Type B pancreatic cell (in vitro differentiated cells): ENCODE data around the gene ANKRD13A. TPM values are rescaled to one million over a fixed set of nuclear protein-coding genes. Genes with fewer than 3 reads are reported as not detected.

Source experiments
- DNase-seq: peaks from one replicate; pipeline ENCODE4 v3.0.0; 2021; ENCODE audit warnings: mixed read lengths; ENCODE audit not compliant: unreplicated experiment; ENCODE audit errors: extremely low spot score
- H3K27ac Mint-ChIP-seq: 2 replicates; pipeline ENCODE4 v1.8.0; 2021; ENCODE audit warnings: mild to moderate bottlenecking, mixed read lengths
- H3K27me3 Mint-ChIP-seq: 2 replicates; pipeline ENCODE4 v1.8.0; 2021; ENCODE audit warnings: mixed read lengths
- H3K36me3 Mint-ChIP-seq: 2 replicates; pipeline ENCODE4 v1.8.0; 2021; ENCODE audit warnings: mixed read lengths
- H3K4me1 Mint-ChIP-seq: one replicate; pipeline ENCODE4 v1.8.0; 2021; ENCODE audit warnings: mixed read lengths; ENCODE audit not compliant: unreplicated experiment
- H3K4me3 Mint-ChIP-seq: 2 replicates; pipeline ENCODE4 v1.8.0; 2021; ENCODE audit warnings: mild to moderate bottlenecking, mixed read lengths
- H3K9me3 Mint-ChIP-seq: 2 replicates; pipeline ENCODE4 v1.8.0; 2021; ENCODE audit warnings: mixed read lengths
- total RNA-seq: library from RNA; stranded (reverse); gene quantifications from 2 replicates; pipeline ENCODE4 v1.2.1, GENCODE V29; 2021; ENCODE audit warnings: low replicate concordance
- TF ChIP-seq, protein P1 (sequence below): fragments of 200-600 bp; sonication (generic); conservative IDR thresholded peaks from 2 replicates; pipeline ENCODE4 v1.5.0; 2021; ENCODE audit warnings: antibody characterized with exemption, mild to moderate bottlenecking

Gene ANKRD13A
- total RNA-seq, 1 donor from 2014 or later, result 34.6 TPM

DNA sequence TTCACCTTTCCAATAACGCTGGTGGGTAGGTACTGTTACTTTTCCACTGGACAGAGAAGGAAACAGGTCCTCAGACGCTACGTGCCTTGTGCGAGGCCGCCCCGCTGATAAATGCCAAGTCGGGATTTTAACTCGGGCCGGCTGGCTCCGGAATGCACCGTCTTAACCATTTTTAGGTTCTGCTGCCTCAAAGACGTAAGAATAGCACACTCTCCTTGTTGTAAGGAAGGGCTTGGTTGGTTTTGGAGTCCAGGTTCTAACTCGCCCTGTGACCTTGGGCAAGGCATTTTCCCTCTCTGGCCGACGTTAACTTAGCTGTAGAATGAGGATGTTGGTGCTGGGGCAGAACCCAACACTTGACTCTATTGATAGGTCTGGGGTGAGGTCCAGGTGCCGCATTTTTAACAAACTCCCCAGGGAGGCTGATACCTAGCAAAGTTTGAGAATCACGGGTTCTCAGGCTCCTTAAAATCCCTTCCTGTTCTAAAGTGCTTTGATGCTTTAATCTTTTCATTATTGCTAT lies 814 bp downstream of the ANKRD13A start:
- H3K9me3 Mint-ChIP-seq, result no peaks in the 10 kb centered on the region
- no peaks in the 10 kb centered on the region for H3K36me3 Mint-ChIP-seq
- H3K27me3 Mint-ChIP-seq, result no peaks in the 10 kb centered on the region
- TF ChIP-seq, protein P1, sequence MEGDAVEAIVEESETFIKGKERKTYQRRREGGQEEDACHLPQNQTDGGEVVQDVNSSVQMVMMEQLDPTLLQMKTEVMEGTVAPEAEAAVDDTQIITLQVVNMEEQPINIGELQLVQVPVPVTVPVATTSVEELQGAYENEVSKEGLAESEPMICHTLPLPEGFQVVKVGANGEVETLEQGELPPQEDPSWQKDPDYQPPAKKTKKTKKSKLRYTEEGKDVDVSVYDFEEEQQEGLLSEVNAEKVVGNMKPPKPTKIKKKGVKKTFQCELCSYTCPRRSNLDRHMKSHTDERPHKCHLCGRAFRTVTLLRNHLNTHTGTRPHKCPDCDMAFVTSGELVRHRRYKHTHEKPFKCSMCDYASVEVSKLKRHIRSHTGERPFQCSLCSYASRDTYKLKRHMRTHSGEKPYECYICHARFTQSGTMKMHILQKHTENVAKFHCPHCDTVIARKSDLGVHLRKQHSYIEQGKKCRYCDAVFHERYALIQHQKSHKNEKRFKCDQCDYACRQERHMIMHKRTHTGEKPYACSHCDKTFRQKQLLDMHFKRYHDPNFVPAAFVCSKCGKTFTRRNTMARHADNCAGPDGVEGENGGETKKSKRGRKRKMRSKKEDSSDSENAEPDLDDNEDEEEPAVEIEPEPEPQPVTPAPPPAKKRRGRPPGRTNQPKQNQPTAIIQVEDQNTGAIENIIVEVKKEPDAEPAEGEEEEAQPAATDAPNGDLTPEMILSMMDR, result no peak
- H3K27ac Mint-ChIP-seq, result peak overlapping the region; percentile 89
- H3K4me1 Mint-ChIP-seq, result peaks cover 22% of the 10 kb centered on the region
- no peak for DNase-seq
- peak overlapping the region; percentile 100 for H3K4me3 Mint-ChIP-seq

DNA sequence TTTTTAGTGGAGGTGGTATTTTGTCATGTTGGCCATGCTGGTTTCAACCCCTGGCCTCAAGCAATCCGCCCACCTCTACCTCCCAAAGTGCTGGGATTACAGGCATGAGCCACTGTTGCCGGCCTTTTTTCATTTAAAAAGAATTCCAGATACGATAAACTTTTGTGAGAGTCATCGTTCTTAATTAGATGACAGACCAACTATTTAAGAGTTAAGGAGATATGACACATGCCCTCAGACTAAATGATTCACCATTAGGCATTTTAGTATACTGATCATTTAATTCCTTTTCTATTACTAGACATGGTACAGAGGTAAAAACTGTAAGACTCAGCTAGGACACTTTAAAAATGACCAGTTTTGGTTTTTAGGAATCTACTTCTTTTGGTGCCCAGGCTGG lies 2.4 kb downstream of the ANKRD13A start:
- no peak overlapping the region for H3K27ac Mint-ChIP-seq
- H3K27me3 Mint-ChIP-seq, result no peaks in the 10 kb centered on the region
- H3K36me3 Mint-ChIP-seq, result peaks cover 5% of the 10 kb centered on the region
- peaks cover 16% of the 10 kb centered on the region for H3K4me1 Mint-ChIP-seq
- TF ChIP-seq, protein P1, result no peak
- H3K9me3 Mint-ChIP-seq, result no peaks in the 10 kb centered on the region
- no peak overlapping the region for H3K4me3 Mint-ChIP-seq
- DNase-seq, result no peak

DNA sequence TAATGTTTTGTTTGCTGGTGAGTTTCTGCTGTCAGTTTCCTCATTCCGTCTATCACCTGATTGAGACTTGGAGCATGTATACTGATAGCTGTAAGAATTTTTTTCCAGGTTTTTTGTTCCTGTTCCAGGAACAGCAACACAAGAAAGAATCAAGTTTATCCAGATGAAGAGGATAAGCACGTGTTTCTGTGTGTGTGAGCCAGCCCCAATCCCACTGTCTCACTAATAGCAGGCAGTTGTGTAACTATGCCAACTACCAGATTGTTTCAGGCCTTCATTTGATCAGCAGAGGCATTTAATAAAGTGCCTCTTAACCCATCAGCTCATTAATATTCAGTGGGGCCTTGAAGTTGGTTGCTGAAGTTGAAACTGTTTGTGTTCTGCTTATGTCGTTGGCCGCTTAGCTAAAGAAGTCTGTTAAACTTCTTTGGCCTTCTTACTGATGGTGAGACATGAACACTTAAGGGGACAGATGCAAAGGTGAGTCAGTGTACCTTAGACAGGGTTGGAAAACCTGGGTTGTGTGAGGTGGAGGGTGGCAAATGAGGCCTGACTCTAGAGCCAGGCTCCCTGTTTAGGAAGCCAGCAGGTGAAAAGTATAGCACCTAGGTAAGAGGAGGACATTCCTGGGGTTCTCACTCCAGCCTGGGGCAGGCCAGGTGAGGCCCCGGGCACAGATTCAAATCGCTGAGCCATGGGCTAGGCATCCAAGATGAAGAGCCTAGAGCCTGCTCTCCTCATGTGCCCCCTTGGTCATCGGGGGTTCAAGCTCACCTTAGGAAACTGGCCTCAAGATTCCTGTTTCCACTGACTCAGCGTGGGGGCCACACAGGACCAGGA lies 3.7 kb downstream of the ANKRD13A start:
- peaks cover 5% of the 10 kb centered on the region for H3K36me3 Mint-ChIP-seq
- no peaks in the 10 kb centered on the region for H3K9me3 Mint-ChIP-seq
- peak overlapping the region; percentile 57 for H3K27ac Mint-ChIP-seq
- H3K4me3 Mint-ChIP-seq, result no peak overlapping the region
- peaks cover 14% of the 10 kb centered on the region for H3K4me1 Mint-ChIP-seq
- TF ChIP-seq, protein P1, result no peak
- no peaks in the 10 kb centered on the region for H3K27me3 Mint-ChIP-seq
- DNase-seq, result no peak

DNA sequence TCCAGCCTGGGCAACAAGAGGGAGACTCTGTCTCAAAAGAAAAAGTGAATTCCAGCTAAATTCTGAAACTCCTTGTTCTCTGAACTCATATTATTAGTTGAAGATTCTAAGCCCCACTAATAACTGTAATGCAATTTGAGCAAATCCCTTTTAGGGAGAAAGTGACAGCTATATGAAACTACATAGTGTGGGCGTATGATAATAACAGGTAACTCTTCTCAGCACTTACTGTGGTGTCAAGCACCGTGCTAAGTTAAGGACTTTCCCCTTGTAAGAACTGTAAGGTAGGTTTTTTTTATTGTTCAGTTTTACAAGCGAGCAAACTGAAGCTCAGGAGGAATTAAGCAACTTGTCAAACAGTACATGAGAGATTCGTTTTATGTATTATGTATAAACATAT lies 5.4 kb downstream of the ANKRD13A start:
- TF ChIP-seq, protein P1, result no peak
- Mint-ChIP-seq H3K36me3 (peaks cover 5% of the 10 kb centered on the region), H3K9me3 (no peaks in the 10 kb centered on the region), H3K4me3 (no peak overlapping the region), H3K27me3 (no peaks in the 10 kb centered on the region), H3K27ac (no peak overlapping the region), H3K4me1 (peaks cover 12% of the 10 kb centered on the region)
- no peak for DNase-seq

DNA sequence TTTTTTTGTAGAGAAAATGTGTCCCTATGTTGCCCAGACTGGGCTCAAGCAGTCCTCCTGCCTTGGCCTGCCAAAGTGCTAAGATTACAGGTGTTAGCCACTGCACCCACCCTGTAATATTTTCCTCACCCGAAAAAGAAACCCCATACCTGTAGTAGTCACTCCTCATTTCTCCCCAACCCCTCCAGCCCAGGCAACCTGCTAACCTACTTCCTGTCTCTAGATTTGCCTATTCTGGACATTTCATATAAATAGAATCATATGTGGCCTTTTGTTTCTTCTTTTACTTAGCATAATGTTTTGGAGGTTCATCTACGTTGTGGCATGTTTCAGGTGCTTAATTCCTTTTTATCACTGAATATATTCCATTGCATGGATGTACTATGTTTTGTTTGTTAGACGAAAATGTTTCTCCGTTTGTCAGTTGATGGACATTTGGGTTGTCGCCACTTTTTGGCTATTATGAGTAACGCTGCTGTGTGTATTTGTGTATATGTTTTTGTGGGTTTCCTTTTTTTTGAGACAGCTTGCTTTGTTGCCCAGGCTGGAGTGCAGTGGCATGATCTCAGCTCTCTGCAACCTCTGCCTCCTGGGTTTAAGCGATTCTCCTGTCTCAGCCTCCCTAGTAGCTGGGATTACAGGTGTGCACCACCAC lies 6.2 kb downstream of the ANKRD13A start:
- H3K4me3 Mint-ChIP-seq, result no peak overlapping the region
- no peaks in the 10 kb centered on the region for H3K9me3 Mint-ChIP-seq
- peaks cover 12% of the 10 kb centered on the region for H3K4me1 Mint-ChIP-seq
- H3K27me3 Mint-ChIP-seq, result no peaks in the 10 kb centered on the region
- H3K27ac Mint-ChIP-seq, result no peak overlapping the region
- TF ChIP-seq, protein P1, result no peak
- H3K36me3 Mint-ChIP-seq, result peaks cover 5% of the 10 kb centered on the region
- DNase-seq, result no peak
